Endodermal cell (in vitro differentiated cells): ENCODE data around the gene NXPE3. TPM values are rescaled to one million over a fixed set of nuclear protein-coding genes. Genes with fewer than 3 reads are reported as not detected.
A peak's percentile ranks its signal among the peaks of the same experiment; 100 is the strongest.

Experiments
- DNase-seq: peaks from one replicate; pipeline ENCODE4 v3.0.0-alpha.2; 2017
- H3K27ac ChIP-seq: 2 replicates; pipeline ENCODE4 v1.5.1; 2013; ENCODE audit warnings: mild to moderate bottlenecking, low read depth, low read length, moderate library complexity
- H3K27me3 ChIP-seq: 2 replicates; pipeline ENCODE4 v1.6.1; 2013; ENCODE audit warnings: mild to moderate bottlenecking, low read length, moderate library complexity; ENCODE audit not compliant: insufficient read depth, control insufficient read depth, poor library complexity, severe bottlenecking
- H3K36me3 ChIP-seq: 2 replicates; pipeline ENCODE4 v1.7.0; 2013; ENCODE audit warnings: mild to moderate bottlenecking, low read length, moderate library complexity; ENCODE audit not compliant: control insufficient read depth, insufficient read depth
- H3K4me1 ChIP-seq: one replicate; pipeline ENCODE4 v1.7.0; 2013; ENCODE audit warnings: low read length; ENCODE audit not compliant: control insufficient read depth, insufficient read depth
- H3K4me3 ChIP-seq: 2 replicates; pipeline ENCODE4 v1.5.1; 2013; ENCODE audit warnings: mild to moderate bottlenecking, low read length, moderate library complexity
- H3K9ac ChIP-seq: 2 replicates; pipeline ENCODE4 v1.6.1; 2013; ENCODE audit warnings: mild to moderate bottlenecking, low read length, moderate library complexity; ENCODE audit not compliant: poor library complexity, severe bottlenecking; ENCODE audit errors: extremely low read depth
- H3K9me3 ChIP-seq: 2 replicates; pipeline ENCODE4 v1.6.1; 2013; ENCODE audit warnings: mild to moderate bottlenecking, low read length, moderate library complexity; ENCODE audit not compliant: control insufficient read depth
- H3K27ac Mint-ChIP-seq: 2 replicates; pipeline ENCODE4 v1.8.0; 2020; ENCODE audit warnings: mixed read lengths
- H3K27me3 Mint-ChIP-seq: 2 replicates; pipeline ENCODE4 v1.8.0; 2021; ENCODE audit warnings: mild to moderate bottlenecking, mixed read lengths; ENCODE audit not compliant: insufficient read depth
- H3K36me3 Mint-ChIP-seq: 2 replicates; pipeline ENCODE4 v1.8.0; 2020; ENCODE audit warnings: low read depth, mixed read lengths
- H3K4me1 Mint-ChIP-seq: 2 replicates; pipeline ENCODE4 v1.8.0; 2020; ENCODE audit warnings: mixed read lengths
- H3K4me3 Mint-ChIP-seq: 2 replicates; pipeline ENCODE4 v1.8.0; 2020; ENCODE audit warnings: mild to moderate bottlenecking, moderate library complexity, mixed read lengths
- H3K9me3 Mint-ChIP-seq: 2 replicates; pipeline ENCODE4 v1.8.0; 2020; ENCODE audit warnings: mild to moderate bottlenecking, mixed read lengths
- WGBS, 2 experiments: methylation state at CpG; one replicate each; pipeline versions ENCODE4 v1.1.5 to v1.1.7; 2013; ENCODE audit warnings: missing lambda C conversion rate in 2 of 2, mixed read lengths in 1 of 2; ENCODE audit not compliant: insufficient coverage in 1 of 2, insufficient read length in 1 of 2; 5-methylcytosine and 5-hydroxymethylcytosine counted together
- total RNA-seq, 2 donors: library from RNA; stranded (reverse); fragmentation: NEBNext Ultra II Directional in 1 of 2; extraction: Animal tissue kit (Norgen Biotek cat#: 25700) in 1 of 2; gene quantifications; 2 replicates in 1 of 2; 3 replicates in 1 of 2; pipeline ENCODE4 v1.2.1, GENCODE V29; 2021
- TF ChIP-seq, protein P1 (sequence below): fragments of 200-600 bp; sonication (generic); conservative IDR thresholded peaks from 2 replicates; pipeline ENCODE4 v1.5.0; 2021; ENCODE audit warnings: antibody characterized with exemption, mild to moderate bottlenecking

Gene NXPE3
- total RNA-seq, 2 donors from 2014 or later = 6.9 to 7.7 TPM

DNA sequence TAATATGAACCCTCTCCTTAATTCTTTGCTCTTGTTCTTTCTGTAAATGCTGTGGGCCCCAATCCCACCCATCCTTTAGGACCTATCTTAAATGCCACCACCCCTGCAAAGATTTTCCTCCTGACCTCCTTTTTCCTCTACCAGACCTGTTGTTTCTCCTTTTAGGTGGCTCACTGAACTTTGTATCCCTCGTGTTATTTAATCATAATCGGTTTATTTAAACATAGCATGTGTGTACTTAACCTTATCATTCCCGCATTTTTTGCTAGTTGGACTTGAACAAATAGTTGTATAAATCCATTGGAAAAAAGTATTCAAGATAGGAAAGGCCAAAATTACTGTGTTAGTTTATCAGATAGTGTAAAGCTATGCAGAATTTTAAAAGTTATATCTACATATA lies 69.3 kb downstream of the NXPE3 start:
- Mint-ChIP-seq H3K9me3 (no peaks in the 10 kb centered on the region), H3K36me3 (peaks cover 15% of the 10 kb centered on the region), H3K27ac (no peak overlapping the region), H3K4me1 (peaks cover 18% of the 10 kb centered on the region), H3K27me3 (no peaks in the 10 kb centered on the region), H3K4me3 (peak overlapping the region; percentile 89)
- Histone ChIP-seq H3K27me3 (no peaks in the 10 kb centered on the region), H3K27ac (no peak overlapping the region), H3K4me1 (no peaks in the 10 kb centered on the region), H3K9ac (no peak overlapping the region), H3K36me3 (peaks cover 14% of the 10 kb centered on the region), H3K4me3 (peak overlapping the region; percentile 72), H3K9me3 (no peaks in the 10 kb centered on the region)
- 89% methylated on average over 3 of the region's 3 CpGs; no CpG with 5 or more reads in 1 of the 2 experiments for WGBS, 2 experiments
- TF ChIP-seq, protein P1, sequence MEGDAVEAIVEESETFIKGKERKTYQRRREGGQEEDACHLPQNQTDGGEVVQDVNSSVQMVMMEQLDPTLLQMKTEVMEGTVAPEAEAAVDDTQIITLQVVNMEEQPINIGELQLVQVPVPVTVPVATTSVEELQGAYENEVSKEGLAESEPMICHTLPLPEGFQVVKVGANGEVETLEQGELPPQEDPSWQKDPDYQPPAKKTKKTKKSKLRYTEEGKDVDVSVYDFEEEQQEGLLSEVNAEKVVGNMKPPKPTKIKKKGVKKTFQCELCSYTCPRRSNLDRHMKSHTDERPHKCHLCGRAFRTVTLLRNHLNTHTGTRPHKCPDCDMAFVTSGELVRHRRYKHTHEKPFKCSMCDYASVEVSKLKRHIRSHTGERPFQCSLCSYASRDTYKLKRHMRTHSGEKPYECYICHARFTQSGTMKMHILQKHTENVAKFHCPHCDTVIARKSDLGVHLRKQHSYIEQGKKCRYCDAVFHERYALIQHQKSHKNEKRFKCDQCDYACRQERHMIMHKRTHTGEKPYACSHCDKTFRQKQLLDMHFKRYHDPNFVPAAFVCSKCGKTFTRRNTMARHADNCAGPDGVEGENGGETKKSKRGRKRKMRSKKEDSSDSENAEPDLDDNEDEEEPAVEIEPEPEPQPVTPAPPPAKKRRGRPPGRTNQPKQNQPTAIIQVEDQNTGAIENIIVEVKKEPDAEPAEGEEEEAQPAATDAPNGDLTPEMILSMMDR = no peak
- no peak for DNase-seq

DNA sequence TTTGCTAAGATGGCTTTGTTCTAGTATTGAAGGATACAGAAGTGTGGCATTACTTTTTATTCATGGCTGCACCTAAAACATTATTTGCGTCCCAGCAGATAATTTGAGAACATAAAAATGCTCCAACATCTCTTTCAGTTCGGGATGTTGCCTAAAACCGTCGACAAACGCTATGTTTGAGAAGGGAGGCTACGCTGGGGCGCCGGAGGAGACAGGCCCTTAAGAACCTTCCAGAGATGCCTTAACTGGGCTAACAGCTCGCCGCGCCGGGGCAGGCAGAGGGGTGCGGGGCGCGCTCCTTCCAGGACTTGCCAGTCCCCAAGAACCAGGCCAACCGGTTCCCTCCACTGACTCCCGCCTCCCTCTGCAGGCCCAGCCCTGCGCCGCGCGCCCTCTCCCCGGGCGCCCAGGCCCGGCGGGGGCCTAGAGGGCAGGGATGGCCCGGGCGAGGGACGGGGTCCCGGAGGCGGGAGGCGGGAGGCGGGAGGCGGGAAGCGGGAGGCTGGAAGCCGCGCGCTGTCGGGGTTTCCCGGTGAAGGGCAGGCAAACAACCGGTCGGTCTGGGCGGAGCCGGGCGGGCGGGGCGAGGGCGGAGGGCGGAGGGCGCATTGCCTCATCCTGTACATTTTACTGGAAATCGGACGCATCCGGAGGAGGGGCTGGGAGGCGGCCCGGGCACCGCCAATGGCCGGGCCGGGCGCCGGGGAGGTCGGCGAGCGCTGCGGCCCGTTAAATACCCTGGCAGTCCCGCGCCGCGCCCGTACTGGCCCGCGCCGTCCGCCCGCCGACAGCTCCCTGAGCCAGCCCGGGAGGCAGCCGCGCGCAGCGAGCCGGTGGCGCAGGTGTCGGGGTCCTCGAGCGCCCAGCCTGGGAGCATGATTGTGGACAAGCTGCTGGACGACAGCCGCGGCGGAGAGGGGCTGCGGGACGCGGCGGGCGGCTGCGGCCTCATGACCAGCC lies 70.0 kb downstream of the NXPE3 start, which contains the start of gene NFKBIZ:
NFKBIZ (plus strand) TSS at position 761 of the 960 bp plus-strand sequence; CDS start at position 876, 115 bp downstream.
- H3K4me3 ChIP-seq = peak within 1 kb of the TSS; percentile 95
- 4 to 11% methylated on average over 13 to 95 of the region's 95 CpGs for WGBS, 2 experiments
- peaks cover 21% of the 10 kb centered on the region for H3K36me3 ChIP-seq
- DNase-seq = peak; percentile 96
- no peaks in the 10 kb centered on the region for H3K27me3 ChIP-seq
- H3K4me3 Mint-ChIP-seq = peak within 1 kb of the TSS; percentile 89
- no peaks in the 10 kb centered on the region for H3K9me3 ChIP-seq
- TF ChIP-seq, protein P1 = no peak
- no peaks in the 10 kb centered on the region for H3K9me3 Mint-ChIP-seq
- H3K36me3 Mint-ChIP-seq = peaks cover 20% of the 10 kb centered on the region
- peak within 1 kb of the TSS; percentile 32 for H3K27ac ChIP-seq
- H3K27me3 Mint-ChIP-seq = no peaks in the 10 kb centered on the region
- peak within 1 kb of the TSS; percentile 58 for H3K9ac ChIP-seq
- peaks cover 18% of the 10 kb centered on the region for H3K4me1 Mint-ChIP-seq
- no peaks in the 10 kb centered on the region for H3K4me1 ChIP-seq
- H3K27ac Mint-ChIP-seq = peak within 1 kb of the TSS; percentile 93

DNA sequence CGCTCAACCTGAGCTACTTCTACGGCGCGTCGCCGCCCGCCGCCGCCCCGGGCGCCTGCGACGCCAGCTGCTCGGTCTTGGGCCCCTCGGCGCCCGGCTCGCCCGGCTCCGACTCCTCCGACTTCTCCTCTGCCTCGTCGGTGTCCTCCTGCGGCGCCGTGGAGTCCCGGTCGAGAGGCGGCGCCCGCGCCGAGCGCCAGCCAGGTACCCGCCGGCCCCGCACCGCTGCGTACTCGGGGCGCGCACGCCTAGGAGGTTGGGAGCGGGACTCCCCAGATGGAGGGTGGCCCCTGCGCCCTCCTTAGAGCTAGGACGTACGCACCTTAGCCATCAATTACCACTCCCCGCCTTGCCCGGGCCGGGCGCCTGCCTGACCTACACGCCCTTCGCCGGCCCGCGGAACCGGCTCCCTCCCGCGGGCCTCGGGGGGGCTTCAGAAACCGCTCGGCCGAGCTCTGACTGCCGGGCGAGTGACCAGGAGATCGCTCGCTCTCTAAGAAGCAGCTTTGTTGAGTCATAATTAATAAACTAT lies 70.8 kb downstream of the NXPE3 start:
- Mint-ChIP-seq H3K9me3 (no peaks in the 10 kb centered on the region), H3K4me3 (peak overlapping the region; percentile 89), H3K4me1 (peaks cover 18% of the 10 kb centered on the region), H3K27ac (peak overlapping the region; percentile 93), H3K27me3 (no peaks in the 10 kb centered on the region), H3K36me3 (peaks cover 26% of the 10 kb centered on the region)
- peak; percentile 82 for DNase-seq
- H3K4me1 ChIP-seq = no peaks in the 10 kb centered on the region
- peak overlapping the region; percentile 58 for H3K9ac ChIP-seq
- H3K9me3 ChIP-seq = no peaks in the 10 kb centered on the region
- H3K27ac ChIP-seq = peak overlapping the region; percentile 32
- TF ChIP-seq, protein P1 = peak; percentile 30
- peak overlapping the region; percentile 95 for H3K4me3 ChIP-seq
- H3K36me3 ChIP-seq = peaks cover 27% of the 10 kb centered on the region
- no peaks in the 10 kb centered on the region for H3K27me3 ChIP-seq
- WGBS, 2 experiments = 0% methylated on average over 31 to 67 of the region's 67 CpGs
